ENCODE measurements around the gene CPA5.

GRCh38 chr7:130379921-130380860, 35.6 kb downstream of the CPA5 start, which contains the start of gene CPA1:
- no peak for TF ChIP-seq POLR2AphosphoS5 (IDR thresholded peaks at IDR 0.05; ENCODE audit: insufficient read depth, low read depth, low read length)
- TF ChIP-seq JUN (IDR thresholded peaks at IDR 0.05; ENCODE audit: borderline replicate concordance, insufficient read depth, insufficient read length, low read depth) = no peak
- no peak for TF ChIP-seq CTCF (IDR thresholded peaks at IDR 0.05; ENCODE audit: extremely low read depth in 1 of 2, insufficient read depth in 1 of 2, low read depth in 1 of 2, low read length in 2 of 2)
- TF ChIP-seq MAX (IDR thresholded peaks at IDR 0.05; ENCODE audit: insufficient read depth, insufficient read length) = no peak
- no peak for TF ChIP-seq POLR2A (IDR thresholded peaks at IDR 0.05; ENCODE audit: low read depth, low read length)
- no peak for TF ChIP-seq EZH2 (IDR thresholded peaks at IDR 0.05; ENCODE audit: borderline replicate concordance, low read depth, low read length, severe bottlenecking)
- no peak for TF ChIP-seq GATA2 (IDR thresholded peaks at IDR 0.05; ENCODE audit: insufficient read depth, insufficient read length, low read depth, low read length)
- TF ChIP-seq MYC (IDR thresholded peaks at IDR 0.05; ENCODE audit: low read depth, low read length) = no peak
